Measurements from ENCODE around the gene EN1. TPM values are rescaled to one million over a fixed set of nuclear protein-coding genes. Genes with fewer than 3 reads are reported as not detected.

Gene EN1
- total RNA-seq, 4 donors from 2014 or later = not detected

GRCh38 chr2:118850168-118850900 lies 2.9 kb upstream of the EN1 start:
- H3K36me3 ChIP-seq = no peaks in the 10 kb centered on the region
- intact Hi-C loops (cut with DNase I; ENCODE audit: low total_unique reads) = no loop called here
- no peaks in the 10 kb centered on the region for H3K9me3 ChIP-seq
- in situ Hi-C loops (cut with MboI; ENCODE audit: low pct_ligation_motif_present in 1 of 4, low pct_unique_long_range_greater_than_20kb in 1 of 4, low sequenced_read_pairs in 3 of 4) = loop anchor here (10.0 to 25.0 kb wide), 4 partner anchors 636 to 816 kb away; no protein-coding TSS in a partner anchor
- peaks cover 5 to 37% (median 22%) of the 10 kb centered on the region in 4 donors for H3K4me1 ChIP-seq
- no peak overlapping the region for H3K27ac ChIP-seq
- DNase-seq = no peak
- no peak for TF ChIP-seq POLR2A (IDR thresholded peaks at IDR 0.05)
- TF ChIP-seq POLR2AphosphoS5 (IDR thresholded peaks at IDR 0.05) = no peak
- TF ChIP-seq CTCF (IDR thresholded peaks at IDR 0.05) = no peak
- TF ChIP-seq EP300 (IDR thresholded peaks at IDR 0.05; ENCODE audit: low read depth) = no peak
- H3K27me3 ChIP-seq = peaks cover 100% of the 10 kb centered on the region
- WGBS, 2 donors (ENCODE audit: low coverage in 1 of 2) = 8% methylated on average over 4 to 32 of the region's 32 CpGs
- H3K4me3 ChIP-seq = no peak overlapping the region

- H3K36me3 ChIP-seq = no peaks in the 10 kb centered on the region
- 10 to 13% methylated on average over 27 to 52 of the region's 52 CpGs for WGBS, 2 donors (ENCODE audit: low coverage in 1 of 2)
- in situ Hi-C loops (cut with MboI; ENCODE audit: low pct_ligation_motif_present in 1 of 4, low pct_unique_long_range_greater_than_20kb in 1 of 4, low sequenced_read_pairs in 3 of 4) = loop anchor here (10.0 to 25.0 kb wide), 4 partner anchors 635 to 815 kb away; no protein-coding TSS in a partner anchor
- no peak for DNase-seq
- no peaks in the 10 kb centered on the region for H3K9me3 ChIP-seq
- H3K4me3 ChIP-seq = no peak overlapping the region
- intact Hi-C loops (cut with DNase I; ENCODE audit: low total_unique reads) = no loop called here
- H3K27me3 ChIP-seq = peaks cover 100% of the 10 kb centered on the region
- no peak overlapping the region for H3K27ac ChIP-seq
- peaks cover 5 to 38% (median 21%) of the 10 kb centered on the region in 4 donors for H3K4me1 ChIP-seq
- no peak for TF ChIP-seq POLR2AphosphoS5 (IDR thresholded peaks at IDR 0.05)
- TF ChIP-seq CTCF (IDR thresholded peaks at IDR 0.05) = no peak
- TF ChIP-seq POLR2A (IDR thresholded peaks at IDR 0.05) = no peak
- TF ChIP-seq EP300 (IDR thresholded peaks at IDR 0.05; ENCODE audit: low read depth) = no peak
These were observed 2.0 kb upstream of the EN1 start for GRCh38 chr2:118849226-118850167.

GRCh38 chr2:118848381-118849225 lies 1.2 kb upstream of the EN1 start:
- H3K27me3 ChIP-seq = peaks cover 100% of the 10 kb centered on the region
- H3K9me3 ChIP-seq = no peaks in the 10 kb centered on the region
- no peak for DNase-seq
- in situ Hi-C loops (cut with MboI; ENCODE audit: low pct_ligation_motif_present in 1 of 4, low pct_unique_long_range_greater_than_20kb in 1 of 4, low sequenced_read_pairs in 3 of 4) = no loop called here
- H3K4me3 ChIP-seq = no peak overlapping the region
- 5 to 7% methylated on average over 8 to 46 of the region's 46 CpGs for WGBS, 2 donors (ENCODE audit: low coverage in 1 of 2)
- no peak for TF ChIP-seq CTCF (IDR thresholded peaks at IDR 0.05)
- TF ChIP-seq POLR2A (IDR thresholded peaks at IDR 0.05) = no peak
- TF ChIP-seq POLR2AphosphoS5 (IDR thresholded peaks at IDR 0.05) = no peak
- TF ChIP-seq EP300 (IDR thresholded peaks at IDR 0.05; ENCODE audit: low read depth) = no peak
- peaks cover 5 to 35% (median 21%) of the 10 kb centered on the region in 4 donors for H3K4me1 ChIP-seq
- intact Hi-C loops (cut with DNase I; ENCODE audit: low total_unique reads) = no loop called here
- H3K36me3 ChIP-seq = no peaks in the 10 kb centered on the region
- no peak overlapping the region for H3K27ac ChIP-seq

Measured in transverse colon (tissue), 4 donors.